Memory B cell (primary cell): ENCODE results near the gene UBXN1.
A peak's percentile ranks its signal among the peaks of the same experiment; 100 is the strongest.

Experiments
- ATAC-seq: fragments of 150-1000 bp; cut with Tn5 transposase; 2 replicates; pipeline ENCODE4 v1.10.0; 2021; ENCODE audit warnings: low read depth, mild to moderate bottlenecking, moderate library complexity
- DNase-seq, 2 donors: peaks; one replicate each; pipeline ENCODE4 v3.0.0; 2022; ENCODE audit warnings: low spot score in 2 of 2
- H3K27ac Mint-ChIP-seq: one replicate; pipeline ENCODE4 v1.8.0; 2022; ENCODE audit warnings: mild to moderate bottlenecking, moderate library complexity, mixed read lengths
- H3K27me3 Mint-ChIP-seq: one replicate; pipeline ENCODE4 v1.8.0; 2022; ENCODE audit warnings: mixed read lengths
- H3K36me3 Mint-ChIP-seq: one replicate; pipeline ENCODE4 v1.8.0; 2022; ENCODE audit warnings: mild to moderate bottlenecking, mixed read lengths
- H3K4me1 Mint-ChIP-seq: one replicate; pipeline ENCODE4 v1.8.0; 2022; ENCODE audit warnings: mixed read lengths
- H3K4me3 Mint-ChIP-seq: one replicate; pipeline ENCODE4 v1.8.0; 2022; ENCODE audit warnings: mild to moderate bottlenecking, moderate library complexity, mixed read lengths
- H3K9me3 Mint-ChIP-seq: one replicate; pipeline ENCODE4 v1.8.0; 2022; ENCODE audit warnings: mixed read lengths

Gene UBXN1

DNA sequence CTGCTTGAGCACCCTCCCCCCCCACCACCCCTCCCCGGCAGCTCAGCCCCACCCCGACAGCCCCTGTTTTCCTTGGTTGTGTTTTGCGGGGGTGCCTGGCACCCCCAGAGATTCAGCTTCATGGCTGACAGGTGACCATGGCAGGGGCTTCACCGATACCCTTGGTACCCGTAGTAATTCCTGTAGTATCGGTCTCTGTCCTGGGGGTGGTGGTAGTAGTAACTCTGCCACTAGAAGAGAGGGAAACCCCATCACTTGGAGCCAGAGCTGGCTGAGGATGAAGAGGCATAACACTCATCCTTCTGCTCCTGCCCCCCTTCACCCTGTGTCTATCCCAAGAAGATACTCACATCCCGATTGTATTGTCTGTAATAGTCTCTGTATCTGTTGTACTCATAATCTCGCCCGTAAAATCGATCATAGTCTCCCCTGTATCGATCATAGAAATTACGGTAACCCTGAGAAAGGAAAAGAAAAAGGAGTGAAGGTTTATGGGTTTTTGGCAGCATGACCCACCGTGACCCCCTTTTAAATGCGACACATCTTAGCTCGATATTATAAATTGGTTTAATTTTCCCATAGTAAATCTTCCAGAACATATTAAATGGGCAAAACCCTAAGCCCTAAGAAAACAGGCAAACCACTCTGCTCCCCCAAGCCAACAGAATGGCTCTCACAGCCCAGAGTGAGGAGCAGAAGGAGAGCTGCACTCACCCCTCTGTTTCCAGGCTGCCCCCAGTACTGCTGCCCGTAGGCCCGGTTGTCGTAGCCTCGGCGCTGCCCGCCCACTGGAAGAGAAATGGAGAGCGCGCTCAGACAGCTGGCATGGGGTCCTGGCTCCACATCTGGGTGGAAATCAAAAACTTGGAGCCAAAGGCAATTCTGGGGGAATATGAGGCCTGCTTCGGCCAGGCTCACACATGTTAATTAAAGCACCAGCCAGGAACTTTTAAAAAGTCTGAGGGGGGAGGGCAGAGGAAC, 36.6 kb upstream of the UBXN1 start:
- no peak for ATAC-seq
- no peak for DNase-seq
- Mint-ChIP-seq H3K9me3 (no peaks in the 10 kb centered on the region), H3K27me3 (no peaks in the 10 kb centered on the region), H3K27ac (peak overlapping the region; percentile 60), H3K4me3 (no peak overlapping the region), H3K36me3 (peaks cover 35% of the 10 kb centered on the region), H3K4me1 (peaks cover 19% of the 10 kb centered on the region)

- H3K4me3 Mint-ChIP-seq: no peak overlapping the region
Measured at GRCh38 chr11:62713343-62713742, 34.5 kb upstream of the UBXN1 start.

DNA sequence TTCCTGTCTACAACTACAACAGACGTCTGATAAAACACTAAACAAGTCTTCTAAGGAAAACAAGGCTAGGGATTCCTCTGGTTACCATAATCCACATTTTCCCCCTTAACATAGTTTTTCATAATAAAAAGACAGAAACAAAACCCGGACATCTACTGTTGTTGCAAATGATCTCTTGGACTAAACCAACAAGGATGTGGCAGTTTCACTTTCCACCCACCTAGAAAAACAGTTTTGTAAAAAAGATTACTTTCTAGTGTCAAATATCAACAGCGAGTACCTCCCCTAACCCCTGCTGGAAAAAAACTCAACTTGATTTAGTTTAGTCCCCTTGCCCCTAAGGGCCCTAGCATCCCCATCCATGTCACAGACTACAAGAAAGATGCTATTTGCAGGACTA, 34.0 kb upstream of the UBXN1 start:
- no peak for DNase-seq

More at GRCh38 chr11:62713343-62713742, 34.5 kb upstream of the UBXN1 start:
- H3K27me3 Mint-ChIP-seq: no peaks in the 10 kb centered on the region
- peaks cover 20% of the 10 kb centered on the region for H3K4me1 Mint-ChIP-seq
- peaks cover 28% of the 10 kb centered on the region for H3K36me3 Mint-ChIP-seq
- H3K27ac Mint-ChIP-seq: peak overlapping the region; percentile 73
- H3K9me3 Mint-ChIP-seq: no peaks in the 10 kb centered on the region
- no peak for ATAC-seq
- DNase-seq: no peak

DNA sequence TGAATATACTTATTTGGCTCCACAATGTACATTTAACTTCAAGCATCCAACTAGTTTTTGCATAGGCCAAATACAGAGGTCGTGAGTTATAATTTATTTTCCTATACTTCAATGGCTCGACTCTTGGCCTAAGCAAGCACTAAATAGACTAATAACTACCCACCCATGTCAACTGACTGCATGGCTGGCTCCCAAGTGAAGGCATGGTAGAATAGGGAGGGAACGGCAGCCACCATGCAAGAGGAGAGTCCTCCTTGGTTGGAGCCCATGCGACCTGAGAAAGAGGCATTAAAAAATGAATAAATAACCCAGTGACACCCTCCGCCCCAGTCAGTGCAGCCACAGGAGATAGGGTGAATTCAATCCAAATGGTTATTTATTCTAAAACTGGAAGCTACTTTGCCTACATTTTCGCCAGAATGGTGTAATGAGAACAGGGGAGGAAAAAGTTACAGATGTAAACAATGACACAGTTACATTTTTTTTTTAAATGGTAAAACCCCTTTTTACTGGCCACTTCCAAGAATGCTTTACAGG, 33.5 kb upstream of the UBXN1 start:
- Mint-ChIP-seq H3K4me3 (no peak overlapping the region), H3K27me3 (no peaks in the 10 kb centered on the region), H3K4me1 (peaks cover 26% of the 10 kb centered on the region), H3K27ac (peak overlapping the region; percentile 73), H3K9me3 (no peaks in the 10 kb centered on the region), H3K36me3 (peaks cover 23% of the 10 kb centered on the region)
- ATAC-seq (no peak), DNase-seq (no peak)

More for the DNA sequence above, 34.0 kb upstream of the UBXN1 start:
- H3K36me3 Mint-ChIP-seq: peaks cover 24% of the 10 kb centered on the region
- peaks cover 21% of the 10 kb centered on the region for H3K4me1 Mint-ChIP-seq
- H3K4me3 Mint-ChIP-seq: no peak overlapping the region
- no peaks in the 10 kb centered on the region for H3K9me3 Mint-ChIP-seq
- no peak for ATAC-seq
- H3K27me3 Mint-ChIP-seq: no peaks in the 10 kb centered on the region
- H3K27ac Mint-ChIP-seq: peak overlapping the region; percentile 73

- DNase-seq (no peak), ATAC-seq (no peak)
- Mint-ChIP-seq H3K36me3 (peaks cover 10% of the 10 kb centered on the region), H3K27ac (peak overlapping the region; percentile 93), H3K9me3 (no peaks in the 10 kb centered on the region), H3K27me3 (no peaks in the 10 kb centered on the region), H3K4me1 (peaks cover 40% of the 10 kb centered on the region), H3K4me3 (peak overlapping the region; percentile 89)
Measured at GRCh38 chr11:62710001-62710345, 31.1 kb upstream of the UBXN1 start.

- ATAC-seq: peak; percentile 79
Measured at GRCh38 chr11:62709247-62710000, 30.6 kb upstream of the UBXN1 start.

DNA sequence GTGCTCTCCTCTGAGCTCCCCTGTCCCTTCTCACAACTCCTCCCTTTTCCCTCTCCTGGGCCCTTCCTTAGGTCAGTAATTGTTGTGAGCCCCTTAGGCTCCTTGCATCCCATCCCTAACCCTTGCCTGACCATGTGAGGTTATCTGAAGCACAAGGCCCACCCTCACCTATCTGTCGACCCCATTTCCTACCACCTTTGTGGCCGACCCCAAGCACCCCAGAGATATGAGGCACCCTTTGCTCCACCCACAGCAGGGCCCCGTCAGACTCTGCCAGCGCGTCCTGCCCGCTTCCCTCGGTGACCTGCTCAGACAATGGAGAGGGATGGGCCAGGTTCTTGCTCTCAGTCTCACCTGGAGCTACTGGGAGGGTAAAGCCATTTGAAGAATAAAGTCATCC, 29.9 kb upstream of the UBXN1 start:
- ATAC-seq (no peak), DNase-seq (no peak)
- H3K27ac Mint-ChIP-seq: peak overlapping the region; percentile 93
- peaks cover 7% of the 10 kb centered on the region for H3K36me3 Mint-ChIP-seq
- no peaks in the 10 kb centered on the region for H3K27me3 Mint-ChIP-seq
- H3K4me3 Mint-ChIP-seq: peak overlapping the region; percentile 89
- H3K4me1 Mint-ChIP-seq: peaks cover 37% of the 10 kb centered on the region
- H3K9me3 Mint-ChIP-seq: no peaks in the 10 kb centered on the region

More at GRCh38 chr11:62709247-62710000, 30.6 kb upstream of the UBXN1 start:
- peaks cover 40% of the 10 kb centered on the region for H3K4me1 Mint-ChIP-seq
- H3K4me3 Mint-ChIP-seq: peak overlapping the region; percentile 89
- H3K36me3 Mint-ChIP-seq: peaks cover 10% of the 10 kb centered on the region
- no peaks in the 10 kb centered on the region for H3K9me3 Mint-ChIP-seq
- no peaks in the 10 kb centered on the region for H3K27me3 Mint-ChIP-seq
- peak overlapping the region; percentile 93 for H3K27ac Mint-ChIP-seq
- DNase-seq: peak; percentile 88 to 96

DNA sequence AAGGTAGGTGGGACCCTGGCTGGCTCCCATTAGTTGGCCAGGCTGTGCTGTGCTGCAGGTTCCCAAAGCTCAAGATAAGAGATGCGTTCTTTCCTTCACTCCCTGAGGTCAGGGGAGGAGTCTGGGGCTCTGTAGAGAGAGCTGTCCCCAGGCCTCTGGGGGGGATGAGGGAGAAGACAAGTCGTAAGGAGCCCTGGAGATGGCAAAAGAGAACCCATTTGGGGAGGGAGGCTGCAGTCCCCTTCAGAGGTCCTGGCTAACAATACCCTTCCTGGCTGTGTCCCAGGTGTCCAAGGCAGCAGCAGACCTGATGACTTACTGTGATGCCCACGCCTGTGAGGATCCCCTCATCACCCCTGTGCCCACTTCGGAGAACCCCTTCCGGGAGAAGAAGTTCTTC, 29.5 kb upstream of the UBXN1 start:
- H3K4me3 Mint-ChIP-seq: peak overlapping the region; percentile 89
- H3K27ac Mint-ChIP-seq: peak overlapping the region; percentile 93
- ATAC-seq (no peak), DNase-seq (peak in 1 of 2 donors; percentile 22)
- H3K36me3 Mint-ChIP-seq: peaks cover 5% of the 10 kb centered on the region
- no peaks in the 10 kb centered on the region for H3K9me3 Mint-ChIP-seq
- peaks cover 36% of the 10 kb centered on the region for H3K4me1 Mint-ChIP-seq
- H3K27me3 Mint-ChIP-seq: no peaks in the 10 kb centered on the region

DNA sequence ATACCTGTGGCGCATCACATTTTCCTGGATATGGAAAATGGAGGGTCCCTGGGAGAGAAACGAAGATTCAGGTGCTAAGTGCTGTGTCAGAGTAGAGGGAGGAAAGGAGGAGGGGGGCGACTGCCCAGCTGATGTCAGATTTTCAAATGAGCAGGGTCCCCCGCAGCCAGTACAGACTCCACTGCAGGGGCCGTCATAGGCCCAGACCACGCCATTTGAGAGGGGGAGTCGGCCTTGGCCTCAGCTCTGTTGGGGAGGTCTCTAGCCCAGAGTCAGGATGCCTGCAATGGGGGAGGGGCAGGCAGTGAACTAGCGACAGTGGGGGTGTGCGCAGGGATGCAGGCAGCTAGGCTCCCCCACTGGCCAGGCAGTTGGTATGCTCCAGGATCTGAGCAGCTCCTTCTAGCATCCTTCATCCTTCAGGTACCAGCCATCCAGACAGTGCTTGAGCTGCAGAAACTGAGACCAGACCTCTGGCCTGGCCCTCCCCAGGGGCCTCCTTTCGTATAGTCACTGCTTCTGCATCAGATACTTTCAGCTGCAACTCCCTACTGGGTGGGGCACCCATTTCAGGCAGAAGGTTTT, 28.5 kb upstream of the UBXN1 start, which contains the start of the genes BSCL2 and GNG3:
Gene BSCL2, minus strand, starts transcription at position 148 of the 585 bp plus-strand sequence. CDS start 229 bp downstream, outside the sequence.
Gene GNG3, plus strand, starts transcription at position 400 of the 585 bp plus-strand sequence. CDS start 620 bp downstream, outside the sequence.
- no peaks in the 10 kb centered on the region for H3K27me3 Mint-ChIP-seq
- DNase-seq (peak in 1 of 2 donors; percentile 27), ATAC-seq (no peak)
- H3K27ac Mint-ChIP-seq: peak within 1 kb of the TSS; percentile 95
- H3K36me3 Mint-ChIP-seq: peaks cover 3% of the 10 kb centered on the region
- peak within 1 kb of the TSS; percentile 96 for H3K4me3 Mint-ChIP-seq
- no peaks in the 10 kb centered on the region for H3K9me3 Mint-ChIP-seq
- peaks cover 34% of the 10 kb centered on the region for H3K4me1 Mint-ChIP-seq

GRCh38 chr11:62706850-62707247, 28.0 kb upstream of the UBXN1 start:
- no peaks in the 10 kb centered on the region for H3K36me3 Mint-ChIP-seq
- no peak for DNase-seq
- no peak for ATAC-seq
- H3K4me3 Mint-ChIP-seq: peak overlapping the region; percentile 96
- H3K27me3 Mint-ChIP-seq: no peaks in the 10 kb centered on the region
- H3K27ac Mint-ChIP-seq: peak overlapping the region; percentile 95
- peaks cover 31% of the 10 kb centered on the region for H3K4me1 Mint-ChIP-seq
- H3K9me3 Mint-ChIP-seq: no peaks in the 10 kb centered on the region

GRCh38 chr11:62705880-62706849, 27.3 kb upstream of the UBXN1 start:
- Mint-ChIP-seq H3K27ac (peak overlapping the region; percentile 95), H3K9me3 (no peaks in the 10 kb centered on the region), H3K27me3 (no peaks in the 10 kb centered on the region), H3K36me3 (no peaks in the 10 kb centered on the region), H3K4me3 (peak overlapping the region; percentile 96), H3K4me1 (peaks cover 31% of the 10 kb centered on the region)
- ATAC-seq (peak; percentile 70), DNase-seq (peak; percentile 89 to 91)

DNA sequence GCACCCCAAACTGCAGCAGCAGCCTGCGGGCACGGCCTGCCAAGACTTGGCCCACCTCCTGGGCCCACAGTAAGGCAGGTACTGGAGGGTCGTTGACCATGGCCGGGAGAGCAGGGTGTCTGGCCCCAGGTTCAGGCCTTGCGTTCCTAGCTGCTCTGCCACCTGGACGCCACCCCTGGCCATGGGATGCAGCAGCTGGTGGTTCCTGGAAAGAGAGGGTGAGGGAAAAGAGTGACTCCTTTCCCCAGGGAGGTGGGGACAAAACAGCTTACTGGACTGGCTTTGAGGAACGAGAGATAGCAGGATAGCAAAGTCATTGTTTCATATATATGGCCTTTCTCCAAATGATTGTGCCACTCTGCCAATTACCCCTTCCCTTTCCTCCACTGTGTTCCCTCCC, 26.5 kb upstream of the UBXN1 start:
- H3K4me3 Mint-ChIP-seq: peak overlapping the region; percentile 96
- peak overlapping the region; percentile 95 for H3K27ac Mint-ChIP-seq
- H3K36me3 Mint-ChIP-seq: no peaks in the 10 kb centered on the region
- peaks cover 31% of the 10 kb centered on the region for H3K4me1 Mint-ChIP-seq
- H3K9me3 Mint-ChIP-seq: no peaks in the 10 kb centered on the region
- DNase-seq (no peak), ATAC-seq (no peak)
- H3K27me3 Mint-ChIP-seq: no peaks in the 10 kb centered on the region
